ENCODE results near the gene HABP2.

- no peak for TF ChIP-seq EZH2phosphoT487 (IDR thresholded peaks at IDR 0.05; ENCODE audit: low read depth, severe bottlenecking, unreplicated experiment)
- TF ChIP-seq, protein P1, sequence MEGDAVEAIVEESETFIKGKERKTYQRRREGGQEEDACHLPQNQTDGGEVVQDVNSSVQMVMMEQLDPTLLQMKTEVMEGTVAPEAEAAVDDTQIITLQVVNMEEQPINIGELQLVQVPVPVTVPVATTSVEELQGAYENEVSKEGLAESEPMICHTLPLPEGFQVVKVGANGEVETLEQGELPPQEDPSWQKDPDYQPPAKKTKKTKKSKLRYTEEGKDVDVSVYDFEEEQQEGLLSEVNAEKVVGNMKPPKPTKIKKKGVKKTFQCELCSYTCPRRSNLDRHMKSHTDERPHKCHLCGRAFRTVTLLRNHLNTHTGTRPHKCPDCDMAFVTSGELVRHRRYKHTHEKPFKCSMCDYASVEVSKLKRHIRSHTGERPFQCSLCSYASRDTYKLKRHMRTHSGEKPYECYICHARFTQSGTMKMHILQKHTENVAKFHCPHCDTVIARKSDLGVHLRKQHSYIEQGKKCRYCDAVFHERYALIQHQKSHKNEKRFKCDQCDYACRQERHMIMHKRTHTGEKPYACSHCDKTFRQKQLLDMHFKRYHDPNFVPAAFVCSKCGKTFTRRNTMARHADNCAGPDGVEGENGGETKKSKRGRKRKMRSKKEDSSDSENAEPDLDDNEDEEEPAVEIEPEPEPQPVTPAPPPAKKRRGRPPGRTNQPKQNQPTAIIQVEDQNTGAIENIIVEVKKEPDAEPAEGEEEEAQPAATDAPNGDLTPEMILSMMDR (IDR thresholded peaks at IDR 0.05; ENCODE audit: poor library complexity), result no peak
- no peak for TF ChIP-seq EZH2 (IDR thresholded peaks at IDR 0.05; ENCODE audit: borderline replicate concordance)
Measured at GRCh38 chr10:113521475-113521795, 31.4 kb upstream of the HABP2 start.
